NB4 (cell line): Measurements from ENCODE around the gene CIITA.
A peak's percentile ranks its signal among the peaks of the same experiment; 100 is the strongest.

Source experiments
- DNase-seq: peaks from one replicate; pipeline ENCODE4 v3.0.0; 2010; ENCODE audit warnings: low read depth
- H3K4me3 ChIP-seq: one replicate; pipeline ENCODE4 v1.5.1; 2011; ENCODE audit warnings: mild to moderate bottlenecking, low read depth, low read length, moderate library complexity
- CTCF ChIP-seq: IDR thresholded peaks from one replicate; pipeline ENCODE4 v1.5.1; 2012; ENCODE audit warnings: low read depth, low read length
- MAX ChIP-seq: IDR thresholded peaks from 2 replicates; pipeline ENCODE4 v1.6.1; 2011; ENCODE audit warnings: low read depth, low read length
- MYC ChIP-seq: IDR thresholded peaks from 2 replicates; pipeline ENCODE4 v1.6.1; 2011; ENCODE audit warnings: low read depth, low read length
- POLR2A ChIP-seq: IDR thresholded peaks from 2 replicates; pipeline ENCODE4 v1.6.1; 2011; ENCODE audit warnings: mild to moderate bottlenecking; ENCODE audit not compliant: insufficient read length; ENCODE audit errors: extremely low read depth

CIITA gene

GRCh38 chr16:10892782-10893318, 15.8 kb downstream of the CIITA start:
- TF ChIP-seq POLR2A (no peak), MYC (no peak), MAX (no peak), CTCF (no peak)
- no peak for DNase-seq
- no peak overlapping the region for H3K4me3 ChIP-seq

GRCh38 chr16:10895053-10895946, 18.3 kb downstream of the CIITA start:
- no peak for TF ChIP-seq CTCF
- TF ChIP-seq POLR2A: no peak
- no peak for TF ChIP-seq MYC
- peak; percentile 55 for DNase-seq
- H3K4me3 ChIP-seq: no peak overlapping the region

- H3K4me3 ChIP-seq: no peak overlapping the region
- TF ChIP-seq MYC (no peak), POLR2A (no peak), MAX (no peak), CTCF (no peak)
- no peak for DNase-seq
Measured at GRCh38 chr16:10896165-10896564, 19.2 kb downstream of the CIITA start.

GRCh38 chr16:10896723-10897122, 19.7 kb downstream of the CIITA start:
- no peak for TF ChIP-seq POLR2A
- TF ChIP-seq MAX: no peak
- TF ChIP-seq CTCF: no peak
- TF ChIP-seq MYC: no peak
- H3K4me3 ChIP-seq: no peak overlapping the region
- DNase-seq: no peak

GRCh38 chr16:10897134-10897533, 20.1 kb downstream of the CIITA start:
- no peak for DNase-seq
- no peak overlapping the region for H3K4me3 ChIP-seq
- no peak for TF ChIP-seq CTCF
- no peak for TF ChIP-seq MAX
- TF ChIP-seq MYC: no peak
- no peak for TF ChIP-seq POLR2A
